Esophagus squamous epithelium (tissue), 4 donors: ENCODE results near the gene CINP.

ENCODE experiments used
- CTCF ChIP-seq, 6 experiments: fragments of 450-650 bp in 4 of 6; fragments of 200-600 bp in 2 of 6; sonication (generic) in 2 of 6; IDR thresholded peaks; one replicate each; pipeline ENCODE4 v1.5.1; 2016 to 2019; ENCODE audit warnings: antibody characterized with exemption in 6 of 6, mild to moderate bottlenecking in 4 of 6, moderate library complexity in 4 of 6
- POLR2A ChIP-seq, 4 donors: fragments of 450-650 bp; IDR thresholded peaks; one replicate each; pipeline ENCODE4 v1.6.1; 2017; ENCODE audit warnings: antibody characterized with exemption in 4 of 4, mild to moderate bottlenecking in 4 of 4, moderate library complexity in 3 of 4

- TF ChIP-seq CTCF (IDR thresholded peaks at IDR 0.05) (no peak), POLR2A (IDR thresholded peaks at IDR 0.05) (no peak)
Observed at GRCh38 chr14:102344485-102344884, 18.2 kb downstream of the CINP start.
